ENCODE measurements around the gene FKRP. TPM values are rescaled to one million over a fixed set of nuclear protein-coding genes. Genes with fewer than 3 reads are reported as not detected.

The FKRP gene
- total and polyA plus RNA-seq, 2 of the 13 experiments (the other 11 are each of a cell fraction or from before 2014, with no cell fraction given), result 7.3 to 9.8 TPM

GRCh38 chr19:46789371-46789770 lies 43.5 kb downstream of the FKRP start:
- no peak overlapping the region for H3K9ac ChIP-seq (ENCODE audit: insufficient read depth, low read depth, low read length)
- H3K27ac ChIP-seq (ENCODE audit: extremely low read length, insufficient read depth, low read length), result no peak overlapping the region
- DNase-seq (ENCODE audit: low spot score), result no peak
- no peak for FAIRE-seq
- no peaks in the 10 kb centered on the region; a peak in 1 of 5 replicates for H3K27me3 ChIP-seq (ENCODE audit: control insufficient read depth in 1 of 2, insufficient read depth in 2 of 2, low read length in 2 of 2)
- peaks cover 11% of the 10 kb centered on the region for H4K20me1 ChIP-seq (ENCODE audit: insufficient read depth, low read length)
- peaks cover 0 to under 1% of the 10 kb centered on the region in 2 experiments; a peak in 2 of 5 replicates for H3K36me3 ChIP-seq (replicated peaks in 1 of 2; ENCODE audit: control insufficient read depth in 1 of 2, insufficient read depth in 2 of 2, low read length in 2 of 2)
- in situ Hi-C loops (cut with HindIII; ENCODE audit: extremely low pct_ligation_motif_present, low pct_unique_long_range_greater_than_20kb) (no loop called here), intact Hi-C loops (cut with micrococcal nuclease; ENCODE audit: unreplicated experiment) (no loop called here)
- ChIA-PET POLR2A (interaction anchor here (1.0 to 4.5 kb wide), 5 partner anchors 14 to 51 kb away, joined by 3 to 21 read pairs (median 6); no protein-coding TSS in a partner anchor), CTCF (ENCODE audit: low intra/inter-chr PET ratio, low total read pairs) (no interaction called here)
- no peaks in the 10 kb centered on the region for H3K9me3 ChIP-seq (ENCODE audit: low read length)
- WGBS (ENCODE audit: low lambda C conversion rate), result 77% methylated on average over 8 of the region's 8 CpGs
- no peak for ATAC-seq
- no TSS peak for BruUV-seq (replicated peaks)
- no peak overlapping the region for H2AFZ ChIP-seq (ENCODE audit: low read length)
- H3K79me2 ChIP-seq (ENCODE audit: insufficient read depth, low read length), result peaks cover 40% of the 10 kb centered on the region
- H3K4me3 ChIP-seq (replicated peaks in 1 of 3; ENCODE audit: insufficient read depth in 1 of 3, low read depth in 2 of 3, low read length in 3 of 3), result no peak overlapping the region
- no peak overlapping the region for H3K4me2 ChIP-seq (ENCODE audit: low read depth, low read length)
- TF ChIP-seq ELF4 (CRISPR knock-in tag; IDR thresholded peaks at IDR 0.05; ENCODE audit: borderline replicate concordance), result no peak
- H3K4me1 ChIP-seq (ENCODE audit: insufficient read depth, low read length), result peaks cover 51% of the 10 kb centered on the region

- ChIA-PET CTCF (ENCODE audit: low intra/inter-chr PET ratio, low total read pairs) (no interaction called here), POLR2A (interaction anchor here (0.5 to 2.2 kb wide), 3 partner anchors 7 to 30 kb away, joined by 3 to 12 read pairs (median 10); no protein-coding TSS in a partner anchor)
- BruUV-seq (replicated peaks), result no TSS peak
- Histone ChIP-seq H3K79me2 (ENCODE audit: insufficient read depth, low read length) (peaks cover 14% of the 10 kb centered on the region), H3K27me3 (ENCODE audit: control insufficient read depth in 1 of 2, insufficient read depth in 2 of 2, low read length in 2 of 2) (peaks cover 1 to 2% of the 10 kb centered on the region in 2 experiments; a peak in 2 of 5 replicates), H3K36me3 (replicated peaks in 1 of 2; ENCODE audit: control insufficient read depth in 1 of 2, insufficient read depth in 2 of 2, low read length in 2 of 2) (no peaks in the 10 kb centered on the region), H3K4me3 (replicated peaks in 1 of 3; ENCODE audit: insufficient read depth in 1 of 3, low read depth in 2 of 3, low read length in 3 of 3) (no peak overlapping the region), H3K9ac (ENCODE audit: insufficient read depth, low read depth, low read length) (no peak overlapping the region), H2AFZ (ENCODE audit: low read length) (no peak overlapping the region), H3K27ac (ENCODE audit: extremely low read length, insufficient read depth, low read length) (no peak overlapping the region), H3K9me3 (ENCODE audit: low read length) (no peaks in the 10 kb centered on the region), H4K20me1 (ENCODE audit: insufficient read depth, low read length) (no peaks in the 10 kb centered on the region), H3K4me2 (ENCODE audit: low read depth, low read length) (0 out of 2 replicates have a peak overlapping the region, but pooled peaks have one; percentile 2), H3K4me1 (ENCODE audit: insufficient read depth, low read length) (peaks cover 51% of the 10 kb centered on the region)
- TF ChIP-seq MYNN (CRISPR knock-in tag; IDR thresholded peaks at IDR 0.05; ENCODE audit: low read depth) (no peak), GABPA (IDR thresholded peaks at IDR 0.05; ENCODE audit: low read depth, low read length) (no peak), GABPA (CRISPR knock-in tag; IDR thresholded peaks at IDR 0.05; ENCODE audit: low read depth) (0 out of 2 replicates have a peak, but pooled peaks have one; percentile 27)
- 28% methylated on average over 4 of the region's 5 CpGs for WGBS (ENCODE audit: low lambda C conversion rate)
- in situ Hi-C loops (cut with HindIII; ENCODE audit: extremely low pct_ligation_motif_present, low pct_unique_long_range_greater_than_20kb) (no loop called here), intact Hi-C loops (cut with micrococcal nuclease; ENCODE audit: unreplicated experiment) (loop anchor here (2.0 kb wide), 1 partner anchor 25 kb away; no protein-coding TSS in a partner anchor)
- FAIRE-seq, result no peak
- ATAC-seq, result no peak
- no peak for DNase-seq (ENCODE audit: low spot score)
Observed at GRCh38 chr19:46791944-46792343, 46.1 kb downstream of the FKRP start.
